Measurements from ENCODE around the gene ANKRD29. TPM values are rescaled to one million over a fixed set of nuclear protein-coding genes. Genes with fewer than 3 reads are reported as not detected.
"Not testable (repeated sequence)": the region's sequence is repeated elsewhere in the genome, so short reads cannot be mapped to it uniquely, and the experiment has no call there.

Gene ANKRD29
- total RNA-seq, 1 experiment from 2014 or later, result 1.6 TPM

- no peak for DNase-seq (ENCODE audit: low read depth)
Observed at GRCh38 chr18:23616258-23616657, 46.5 kb downstream of the ANKRD29 start.

DNA sequence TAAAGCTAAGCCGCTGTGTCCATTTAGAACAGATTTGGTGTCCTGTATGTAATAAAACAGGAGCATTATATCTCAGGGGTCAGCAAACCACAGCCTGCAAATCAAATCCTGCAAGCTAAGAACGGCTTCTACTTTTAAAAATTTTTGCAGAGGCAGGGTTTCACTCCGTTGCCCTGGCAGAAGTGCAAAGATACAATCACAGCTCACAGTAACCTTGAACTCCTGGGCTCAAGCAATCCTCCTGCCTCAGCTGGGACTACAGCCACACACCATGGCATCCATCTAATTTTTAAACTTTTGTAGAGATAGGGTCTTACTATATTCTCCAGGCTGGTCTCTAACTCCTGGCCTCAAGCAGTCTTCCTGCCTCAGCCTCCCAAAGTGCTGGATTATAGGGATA, 47.8 kb downstream of the ANKRD29 start:
- DNase-seq (ENCODE audit: low read depth), result no peak

GRCh38 chr18:23614413-23614812, 48.3 kb downstream of the ANKRD29 start:
- DNase-seq (ENCODE audit: low read depth), result no peak

- DNase-seq (ENCODE audit: low read depth), result not testable (repeated sequence)
Observed at GRCh38 chr18:23613091-23613475, 49.6 kb downstream of the ANKRD29 start.

DNA sequence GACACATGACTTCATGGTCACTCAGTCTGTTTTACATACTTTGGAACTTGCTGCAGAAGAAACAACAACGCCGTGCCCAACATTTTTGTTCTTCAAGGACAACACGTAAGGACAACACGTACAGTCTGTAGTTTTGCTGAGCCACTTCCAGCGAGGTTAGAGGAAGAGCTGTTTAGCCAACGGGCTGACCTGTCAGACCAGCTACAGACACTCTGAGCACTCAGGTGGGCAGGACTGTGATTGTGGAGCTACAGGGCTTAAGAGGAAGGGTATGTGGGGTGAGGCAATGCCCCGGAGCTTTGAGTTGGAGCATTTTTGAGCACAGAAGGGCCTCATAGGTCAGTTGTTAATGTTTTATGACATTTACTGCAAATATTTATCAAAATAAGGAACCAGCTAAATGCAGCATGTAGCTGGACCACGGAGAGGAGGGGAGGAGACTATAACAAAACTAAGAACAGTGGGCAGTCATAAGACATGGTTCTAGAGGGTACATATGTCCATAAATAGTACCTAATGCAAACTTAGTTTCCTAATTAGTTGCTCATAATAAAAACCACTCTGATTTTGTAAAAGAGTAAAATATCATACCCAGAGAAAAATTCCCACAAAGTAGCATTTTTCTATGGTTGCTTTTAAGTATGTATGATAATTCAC, 50.1 kb downstream of the ANKRD29 start:
- no peak for DNase-seq (ENCODE audit: low read depth)

DNA sequence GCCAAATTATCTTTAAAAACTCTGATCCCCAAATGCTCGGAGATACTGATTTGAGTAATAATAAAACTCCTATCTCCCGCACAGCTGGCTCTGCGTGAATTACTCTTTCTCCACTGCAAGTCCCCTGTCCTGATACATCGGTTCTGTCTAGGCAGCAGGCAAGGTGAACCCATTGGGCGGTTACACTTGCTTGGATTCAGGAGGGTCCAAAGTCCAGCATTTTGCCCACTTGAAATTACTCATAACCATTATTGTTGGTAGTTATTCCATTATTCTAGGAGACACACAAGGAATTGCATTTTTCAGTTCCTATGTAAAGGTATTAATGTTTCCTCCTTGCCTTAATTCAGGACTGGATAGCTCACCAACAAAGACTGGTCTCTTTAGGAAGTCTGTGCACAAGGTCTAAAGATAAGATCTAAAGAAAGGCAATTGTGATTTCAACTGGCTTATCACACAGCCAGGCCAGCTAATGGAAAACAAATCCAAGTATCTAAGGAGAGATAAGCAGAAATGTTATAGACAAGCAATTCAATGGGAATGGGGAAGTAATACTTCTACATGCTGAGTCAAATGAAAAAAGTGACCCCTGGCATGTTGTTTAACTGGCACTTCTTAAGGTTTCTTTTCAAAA, 53.2 kb downstream of the ANKRD29 start:
- no peak for DNase-seq (ENCODE audit: low read depth)

- DNase-seq (ENCODE audit: low read depth), result no peak
Observed at GRCh38 chr18:23608211-23608610, 54.5 kb downstream of the ANKRD29 start.

DNA sequence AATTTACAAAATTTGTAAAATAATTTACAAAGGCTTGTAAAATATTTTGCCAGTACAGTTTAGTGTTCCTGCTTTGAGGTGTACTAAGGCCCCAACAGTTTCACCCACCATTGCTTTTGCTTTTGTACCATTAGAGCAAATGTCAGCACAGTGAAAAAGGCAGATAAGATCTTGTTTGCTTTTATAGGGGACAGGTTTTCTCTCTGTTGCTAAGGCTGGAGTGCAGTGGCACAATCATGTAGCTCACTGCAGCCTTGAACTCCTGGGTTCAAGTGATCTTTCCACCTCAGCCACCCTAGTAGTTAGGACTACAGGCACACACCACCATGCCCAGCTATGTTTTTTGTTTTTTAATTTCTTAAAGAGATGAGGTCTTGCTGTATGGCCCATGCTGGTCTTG, 56.8 kb downstream of the ANKRD29 start:
- DNase-seq (ENCODE audit: low read depth), result no peak

DNA sequence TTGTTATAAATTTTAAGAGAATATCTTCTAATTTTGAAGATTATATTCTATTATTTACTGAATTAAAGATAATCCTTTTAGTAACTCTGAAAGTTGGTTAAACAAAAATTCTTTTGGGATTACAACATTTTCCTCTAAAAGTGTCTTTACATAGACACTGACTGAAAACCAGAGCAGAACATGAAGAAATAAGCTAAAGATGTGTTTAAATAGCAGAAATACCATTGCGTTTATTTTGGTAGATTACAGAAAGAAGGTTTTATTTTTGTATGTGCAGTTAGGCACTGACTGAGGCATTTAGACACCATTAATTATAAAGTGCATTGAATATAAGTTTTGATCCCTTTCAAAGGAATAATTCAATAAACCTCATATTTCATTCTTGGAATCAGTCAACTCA, 62.9 kb downstream of the ANKRD29 start:
- DNase-seq (ENCODE audit: low read depth), result no peak

DNA sequence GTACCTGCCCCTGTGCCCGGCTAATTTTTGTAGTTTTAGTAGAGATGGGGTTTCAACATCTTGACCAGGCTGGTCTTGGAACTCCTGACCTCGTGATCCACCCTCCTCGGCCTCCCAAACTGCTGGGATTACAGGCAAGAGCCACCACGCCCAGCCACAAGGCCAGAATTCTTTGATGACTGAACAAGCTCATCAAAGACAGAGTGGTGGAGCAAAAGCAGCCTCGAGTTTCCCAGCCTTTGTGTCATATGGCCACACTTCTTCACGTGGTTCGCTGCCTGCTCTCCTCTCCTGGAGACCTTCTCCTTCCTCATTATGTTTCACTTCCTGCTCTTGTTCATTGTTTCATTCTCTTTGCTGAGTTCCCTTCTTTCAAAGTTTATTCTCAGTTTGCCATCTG, 66.5 kb downstream of the ANKRD29 start:
- no peak for DNase-seq (ENCODE audit: low read depth)

DNA sequence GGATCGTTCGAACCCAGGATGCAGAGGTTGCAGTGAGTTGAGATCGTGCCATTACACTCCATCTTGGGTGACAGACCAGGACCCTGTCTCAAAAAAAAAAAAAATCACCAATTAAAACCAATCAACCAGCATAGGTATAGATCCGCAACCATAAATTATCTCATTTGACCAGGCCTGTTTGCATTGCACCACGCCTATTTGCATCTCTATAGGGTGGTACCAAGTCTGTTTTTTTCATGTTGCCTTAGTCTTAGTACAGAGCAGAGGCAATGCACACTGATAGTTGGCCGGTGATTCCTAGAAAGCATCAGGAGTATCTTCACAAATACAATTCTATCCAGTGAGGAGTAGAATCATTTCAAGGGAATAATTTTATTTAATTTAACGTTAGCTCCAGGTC, 67.1 kb downstream of the ANKRD29 start:
- DNase-seq (ENCODE audit: low read depth), result no peak

- DNase-seq (ENCODE audit: low read depth), result peak; percentile 89
Observed at GRCh38 chr18:23593720-23594119, 69.0 kb downstream of the ANKRD29 start.

DNA sequence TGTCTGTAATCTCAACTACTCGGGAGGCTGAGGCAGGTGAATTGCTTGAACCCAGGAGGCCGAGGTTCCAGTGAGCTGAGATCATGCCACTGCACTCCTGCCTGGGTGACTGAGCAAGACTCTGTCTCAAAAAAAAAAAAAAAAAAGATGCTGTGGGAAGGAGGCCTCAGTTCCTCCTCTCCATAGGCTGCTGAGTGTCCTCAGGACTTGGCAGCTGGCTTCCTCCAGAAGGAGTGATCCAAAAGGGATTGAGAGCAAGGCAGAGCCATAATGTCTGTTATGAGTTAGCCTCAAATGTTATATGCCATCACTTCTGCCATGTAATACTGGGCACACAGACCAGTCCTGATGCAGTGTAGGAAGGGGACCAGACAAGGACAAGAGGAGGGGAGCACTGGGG, 69.8 kb downstream of the ANKRD29 start:
- DNase-seq (ENCODE audit: low read depth), result no peak

- no peak for DNase-seq (ENCODE audit: low read depth)
Observed at GRCh38 chr18:23591011-23591410, 71.7 kb downstream of the ANKRD29 start.

GRCh38 chr18:23588836-23589560, 73.7 kb downstream of the ANKRD29 start:
- DNase-seq (ENCODE audit: low read depth), result peak; percentile 68

- DNase-seq (ENCODE audit: low read depth), result no peak
Observed at GRCh38 chr18:23587220-23587642, 75.5 kb downstream of the ANKRD29 start.

- DNase-seq (ENCODE audit: low read depth), result peak; percentile 93
Observed at GRCh38 chr18:23586249-23587196, 76.2 kb downstream of the ANKRD29 start, which contains the start of gene NPC1. Gene NPC1, minus strand, starts transcription at chr18:23586506. Its CDS starts 163 bp downstream, at chr18:23586343.

DNA sequence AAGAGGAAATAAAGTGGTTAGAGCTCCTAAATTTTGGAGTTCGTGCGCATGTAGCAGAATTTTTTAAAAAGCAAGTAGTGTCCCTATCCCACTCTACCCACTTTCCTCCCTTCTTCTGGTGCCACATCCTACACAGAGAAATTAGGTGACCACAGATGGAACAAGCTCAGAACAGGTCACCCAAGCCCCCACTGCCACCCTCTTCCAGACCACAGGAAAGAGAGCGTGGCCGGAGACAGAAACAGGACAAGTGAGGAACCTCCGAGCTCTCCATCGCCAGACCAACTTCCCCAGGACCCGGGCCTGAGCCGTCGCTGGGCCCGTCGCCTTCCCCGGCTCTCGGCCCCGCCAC, 76.8 kb downstream of the ANKRD29 start:
- DNase-seq (ENCODE audit: low read depth), result no peak

GRCh38 chr18:23585007-23585871, 77.5 kb downstream of the ANKRD29 start:
- DNase-seq (ENCODE audit: low read depth), result peak; percentile 29

DNA sequence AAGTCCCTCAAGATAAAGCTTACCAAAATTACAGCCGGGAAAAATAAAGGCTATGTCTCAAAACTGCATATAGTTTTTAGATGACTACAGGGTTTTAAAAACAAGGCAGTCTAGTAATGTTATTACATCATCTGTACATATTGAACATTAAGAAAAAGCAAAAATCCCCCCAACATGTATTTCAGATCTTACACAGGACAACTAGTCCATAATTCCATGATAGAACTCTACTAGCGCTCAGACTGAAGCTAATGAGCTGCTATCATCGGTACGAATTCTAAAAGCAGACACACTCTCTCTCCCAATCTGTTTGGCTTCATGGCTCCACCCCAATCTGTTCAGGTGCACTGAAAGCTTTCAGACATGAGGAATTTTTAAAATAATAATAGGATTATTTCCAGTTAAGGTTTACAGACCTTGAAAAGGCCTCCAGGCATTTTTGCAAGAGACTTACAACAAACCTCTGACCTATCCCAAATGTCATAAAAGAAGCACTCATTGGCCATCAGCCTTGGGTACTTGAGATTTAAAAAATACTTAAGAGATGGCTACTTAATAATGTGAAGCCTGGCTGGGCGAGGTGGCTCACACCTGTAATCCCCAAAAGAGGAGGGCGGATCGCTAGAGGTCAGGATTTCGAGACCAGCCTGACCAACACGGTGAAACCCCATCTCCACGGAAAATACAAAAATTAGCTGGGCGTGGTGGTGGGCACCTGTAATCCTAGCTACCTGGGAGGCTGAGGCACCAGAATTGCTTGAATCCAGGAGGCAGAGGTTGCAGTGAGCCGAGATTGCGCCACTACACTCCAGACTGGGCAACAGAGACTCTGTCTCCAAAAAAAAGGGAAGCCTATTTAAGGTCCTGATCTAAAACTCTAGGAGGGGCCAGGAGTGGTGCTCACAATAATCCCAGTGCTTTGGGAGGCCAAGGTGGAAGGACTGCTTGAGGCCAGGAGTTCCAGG, 78.4 kb downstream of the ANKRD29 start:
- no peak for DNase-seq (ENCODE audit: low read depth)
